Muscle of arm (tissue), 12 donors: ENCODE measurements around the gene ESR2. TPM values are rescaled to one million over a fixed set of nuclear protein-coding genes. Genes with fewer than 3 reads are reported as not detected.
A peak's percentile ranks its signal among the peaks of the same experiment; 100 is the strongest.
"Not testable (repeated sequence)": the region's sequence is repeated elsewhere in the genome, so short reads cannot be mapped to it uniquely, and the experiment has no call there.

ENCODE experiments used
- DNase-seq: peaks from one replicate; pipeline ENCODE4 v3.0.0-alpha.2; 2013
- polyA plus RNA-seq, 12 donors: library from polyadenylated mRNA; unstranded; fragments of 120-200 nt; gene quantifications; one replicate each; pipeline ENCODE4 v1.2.1, GENCODE V29; 2013; ENCODE audit not compliant: insufficient read length in 12 of 12

The ESR2 gene
- polyA plus RNA-seq, 12 donors: 0.20 to 1.2 (median 0.41) TPM; not detected in 2

DNA sequence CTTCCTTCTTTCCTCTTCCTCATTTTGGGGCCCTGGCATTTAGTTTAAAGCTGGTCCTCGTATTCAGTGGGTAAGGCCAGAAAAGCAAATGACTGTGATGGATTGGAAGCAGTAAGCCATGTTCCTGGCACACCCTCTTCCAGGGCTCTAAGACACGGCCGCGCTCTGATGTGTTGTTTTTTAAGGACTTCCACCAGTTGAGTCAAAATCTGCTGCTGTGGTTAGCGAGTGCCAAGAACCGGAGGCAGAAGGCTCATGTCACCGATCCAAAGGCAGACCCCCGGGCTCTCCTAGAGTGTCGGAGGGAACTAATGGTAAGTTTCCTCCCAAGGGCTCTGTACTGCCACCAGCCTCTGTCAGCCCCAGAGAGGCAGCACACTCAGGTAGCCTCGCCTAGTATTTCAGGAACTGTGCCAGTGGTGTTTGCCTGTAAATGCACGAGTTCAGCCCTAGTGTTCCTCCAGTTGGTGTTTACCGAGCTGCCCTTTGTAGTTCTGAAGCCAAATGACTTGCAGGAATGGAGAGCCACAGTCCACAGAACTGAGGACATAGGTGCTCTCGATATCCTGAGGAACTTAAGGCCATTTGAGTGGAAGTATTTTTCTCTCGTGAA, 72.7 kb downstream of the ESR2 start:
- no peak for DNase-seq

DNA sequence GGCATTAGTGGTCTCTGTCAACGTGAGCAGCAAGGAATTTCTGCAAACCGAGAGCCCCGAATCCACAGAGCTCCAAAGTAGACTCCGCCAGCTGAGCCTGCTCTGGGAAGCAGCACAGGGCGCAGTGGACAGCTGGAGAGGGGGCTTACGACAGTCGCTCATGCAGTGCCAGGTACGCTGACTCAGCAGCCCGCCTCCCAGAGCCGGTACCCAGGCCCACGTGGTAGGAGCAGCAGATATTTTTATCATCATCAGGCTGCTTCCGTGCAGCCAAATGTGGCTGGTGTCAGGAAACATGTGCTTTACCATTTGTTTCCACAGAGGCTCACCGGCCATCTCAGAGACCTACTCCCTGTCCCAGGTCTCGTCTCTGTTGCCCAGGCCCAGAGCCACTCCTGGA, 73.7 kb downstream of the ESR2 start:
- peak; percentile 25 for DNase-seq

DNA sequence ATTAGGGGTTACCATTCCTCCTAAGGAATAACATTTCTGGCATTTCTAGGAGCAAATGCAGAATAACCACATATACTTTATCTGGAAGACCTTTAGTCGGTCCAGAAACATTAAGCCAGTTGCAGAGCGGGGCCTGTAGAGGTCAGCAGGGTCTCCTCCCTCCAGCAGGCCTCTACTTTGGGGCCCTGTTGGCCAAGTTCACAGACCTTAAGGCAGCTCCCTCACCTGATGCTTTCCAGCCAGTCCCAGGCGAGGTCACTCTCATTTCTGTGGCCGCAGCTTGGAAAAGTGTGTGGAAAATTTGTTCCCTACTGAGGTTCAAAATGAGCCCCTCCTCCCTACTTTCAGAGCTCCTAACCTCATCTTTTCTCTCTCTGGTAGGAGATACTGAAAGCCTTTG, 74.1 kb downstream of the ESR2 start:
- DNase-seq: peak; percentile 12

DNA sequence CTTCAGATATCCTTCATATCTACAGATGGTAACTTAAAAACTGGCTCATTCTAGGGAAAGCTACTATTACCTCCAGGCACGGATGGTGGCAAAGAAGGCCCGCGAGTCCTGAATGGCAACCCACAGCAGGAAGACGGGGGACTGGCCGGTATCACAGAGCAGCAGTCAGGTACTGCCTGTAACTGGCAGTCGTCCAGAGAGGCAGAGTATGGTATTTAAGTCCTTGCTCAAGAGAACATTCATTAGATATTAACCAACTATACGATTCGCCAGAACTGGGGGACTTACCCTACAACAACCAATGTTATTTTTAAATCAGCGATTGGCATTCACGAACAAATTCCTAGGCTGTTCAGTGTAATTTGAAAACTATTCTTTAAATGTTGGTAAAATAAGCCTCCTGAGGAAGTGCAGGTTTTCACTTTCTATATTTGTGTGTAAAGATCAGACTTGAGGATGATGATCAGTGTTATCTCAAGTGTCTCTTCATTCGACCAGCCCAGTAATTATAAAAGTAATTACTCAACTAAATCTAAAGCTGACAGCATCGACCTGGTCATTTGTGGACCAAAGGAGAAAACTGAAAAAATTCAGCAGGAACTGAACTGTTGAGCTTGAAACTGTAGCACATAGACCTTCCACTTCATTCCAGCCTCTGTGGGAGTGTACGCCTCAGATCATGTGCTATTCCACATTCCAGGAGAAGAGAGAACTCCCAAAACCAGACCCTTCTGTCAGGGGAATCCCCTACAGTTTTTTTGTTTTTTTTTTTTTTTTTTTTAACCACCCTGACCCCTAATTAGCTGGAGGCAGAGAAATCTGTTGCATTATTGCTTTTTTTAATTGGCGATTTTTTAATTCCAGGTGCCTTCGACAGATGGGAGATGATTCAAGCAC, 75.6 kb downstream of the ESR2 start:
- DNase-seq: no peak

DNA sequence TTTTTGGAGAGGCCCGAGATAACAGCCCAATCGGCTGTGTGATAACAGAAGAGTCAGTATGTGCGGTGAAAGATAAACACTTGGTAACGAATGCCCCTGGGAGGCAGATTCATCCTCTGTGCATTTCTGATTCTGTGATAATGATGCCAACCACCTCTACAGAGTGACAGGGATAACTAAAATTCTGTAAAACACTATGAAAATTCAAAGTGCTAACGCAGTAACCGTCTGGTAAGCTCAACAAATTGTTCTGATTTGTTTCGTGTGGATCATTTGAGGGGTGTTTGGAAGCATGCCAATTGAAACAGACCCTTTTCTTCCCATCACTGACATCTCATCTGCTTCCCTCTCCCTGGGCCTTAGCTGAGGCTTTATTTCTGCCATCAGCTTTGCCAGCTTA, 76.3 kb downstream of the ESR2 start:
- DNase-seq: no peak

DNA sequence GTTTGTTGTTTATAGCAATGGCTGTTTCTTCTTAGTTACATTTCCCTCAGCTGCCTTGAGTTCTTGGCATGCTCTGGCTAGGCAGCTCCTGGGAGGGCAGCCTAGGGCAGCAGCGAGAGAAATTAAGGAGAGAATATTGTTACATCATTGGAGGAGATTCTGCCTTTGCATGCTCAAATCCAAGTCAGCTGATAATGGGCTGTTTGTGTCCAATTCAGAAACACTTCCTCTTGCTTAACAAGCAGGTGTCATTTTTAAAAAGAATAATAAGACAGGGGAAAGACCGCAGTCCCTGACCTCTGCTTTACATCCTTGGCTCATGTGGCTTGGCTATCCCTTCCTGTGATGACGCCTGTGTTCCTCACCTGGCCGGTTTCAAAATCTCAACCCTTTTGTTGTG, 76.9 kb downstream of the ESR2 start:
- DNase-seq: no peak

DNA sequence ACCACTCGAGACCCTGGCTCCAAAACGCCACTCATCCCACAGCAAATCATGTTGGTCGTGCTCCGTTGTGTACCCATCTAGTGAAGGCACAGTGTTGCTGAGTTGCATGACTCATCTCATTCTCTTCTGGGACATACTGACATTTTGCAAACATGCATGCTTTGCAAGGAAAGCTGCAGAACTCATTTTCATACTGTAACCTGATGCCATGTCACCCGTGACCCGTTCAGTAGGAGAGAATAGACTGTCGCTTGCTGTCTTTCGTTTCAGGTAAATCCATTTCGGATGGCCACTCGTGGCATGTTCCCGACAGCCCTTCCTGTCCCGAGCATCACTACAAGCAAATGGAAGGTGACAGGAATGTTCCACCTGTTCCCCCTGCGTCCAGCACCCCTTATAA, 78.2 kb downstream of the ESR2 start:
- no peak for DNase-seq

DNA sequence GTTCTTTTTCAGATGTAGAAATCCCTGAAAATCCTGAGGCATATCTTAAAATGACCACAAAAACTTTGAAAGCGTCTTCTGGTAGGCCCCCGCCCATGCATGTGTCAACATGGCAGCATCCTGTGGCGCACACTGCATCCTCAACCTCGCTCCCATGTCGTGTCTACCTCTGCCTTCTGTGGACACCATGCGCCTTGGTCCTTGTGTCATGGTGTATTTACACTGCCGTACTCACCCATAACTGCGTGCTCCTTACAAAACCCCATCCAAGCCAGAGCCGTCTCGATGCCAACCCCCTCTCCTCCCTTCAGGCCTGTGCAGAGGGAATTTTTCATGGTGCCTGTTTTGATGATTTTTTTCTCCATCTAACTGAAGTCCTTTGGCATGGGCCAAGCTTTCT, 78.9 kb downstream of the ESR2 start:
- DNase-seq: no peak

DNA sequence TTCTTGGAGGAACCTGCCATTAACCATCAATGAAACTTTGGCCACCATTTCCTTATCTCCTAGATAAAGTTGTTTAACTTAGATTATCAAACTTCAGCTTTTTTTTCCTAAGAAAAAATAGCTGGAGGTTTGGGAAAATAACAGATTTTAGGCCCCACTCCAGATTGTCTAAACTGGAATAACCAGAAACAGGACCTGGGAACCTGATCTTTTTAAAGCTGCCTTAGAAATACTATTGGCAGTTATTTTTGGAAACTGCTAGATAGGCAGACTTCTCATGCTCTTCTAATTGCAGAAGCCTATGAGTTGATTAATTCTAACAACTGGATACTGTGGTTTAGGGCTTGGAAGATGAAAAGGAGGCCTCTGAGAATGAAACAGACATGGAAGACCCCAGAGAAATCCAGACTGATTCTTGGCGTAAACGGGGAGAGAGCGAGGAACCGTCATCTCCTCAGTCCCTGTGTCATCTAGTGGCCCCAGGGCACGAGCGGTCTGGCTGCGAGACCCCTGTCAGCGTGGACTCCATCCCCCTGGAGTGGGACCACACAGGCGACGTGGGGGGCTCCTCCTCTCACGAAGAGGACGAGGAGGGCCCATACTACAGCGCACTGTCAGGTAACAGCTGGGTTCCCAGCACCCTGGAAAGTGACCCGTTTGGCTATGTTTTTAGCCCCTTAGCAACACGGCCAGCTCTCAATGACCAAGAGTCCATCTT, 80.2 kb downstream of the ESR2 start:
- no peak for DNase-seq

DNA sequence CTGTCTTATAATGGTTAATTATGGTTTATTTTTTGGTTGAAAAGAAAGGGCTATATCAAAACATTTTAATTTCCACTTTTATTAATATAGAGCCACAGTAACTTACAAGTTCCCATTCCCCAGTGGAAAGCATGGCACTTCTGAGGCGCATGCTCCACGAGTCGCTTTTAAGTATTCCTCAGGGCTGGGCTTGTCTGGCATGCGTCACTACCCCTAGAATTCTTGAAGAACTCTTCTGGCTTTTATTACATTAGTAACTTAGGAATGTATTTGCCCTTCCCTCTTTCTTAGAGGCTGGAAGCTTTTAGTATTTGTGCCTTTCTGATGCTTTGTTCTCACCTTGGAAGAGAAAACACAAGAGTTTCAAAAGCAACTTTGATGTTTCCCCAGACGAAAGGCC, 81.1 kb downstream of the ESR2 start:
- no peak for DNase-seq

DNA sequence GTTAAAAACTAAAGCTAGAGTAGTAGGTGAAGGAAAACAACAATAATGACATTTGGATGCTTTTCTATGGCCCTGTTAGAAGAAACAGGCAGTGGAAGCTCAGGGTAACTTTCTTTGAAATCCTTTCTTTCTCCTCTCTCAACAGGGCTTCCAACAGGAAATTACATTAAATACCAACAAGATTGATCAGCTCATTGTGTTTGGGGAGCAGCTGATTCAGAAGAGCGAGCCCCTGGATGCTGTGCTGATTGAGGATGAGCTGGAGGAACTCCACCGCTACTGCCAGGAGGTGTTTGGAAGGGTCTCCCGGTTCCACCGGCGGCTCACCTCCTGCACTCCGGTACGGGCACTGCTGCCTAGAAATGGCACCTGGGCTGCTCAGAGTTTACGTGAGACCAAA, 81.5 kb downstream of the ESR2 start:
- DNase-seq: no peak

DNA sequence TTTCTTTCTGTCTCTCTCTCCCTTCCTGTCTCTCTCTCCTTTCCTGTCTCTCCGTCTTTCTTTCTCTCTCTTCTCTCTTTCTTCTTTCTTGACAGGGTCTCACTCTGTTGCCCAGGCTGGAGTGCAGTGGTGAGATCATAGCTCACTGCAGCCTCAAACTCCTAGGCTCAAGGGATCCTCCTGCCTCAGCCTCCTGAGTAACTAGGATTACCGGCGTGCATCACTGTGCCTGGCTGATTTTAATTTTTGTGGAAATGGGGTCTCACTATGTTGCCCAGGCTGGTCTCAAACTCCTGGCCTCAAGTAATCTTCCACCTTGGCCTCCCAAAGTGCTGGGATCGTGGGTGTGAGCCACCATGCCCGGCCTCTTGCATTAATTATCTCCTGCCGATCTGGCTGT, 83.3 kb downstream of the ESR2 start:
- not testable (repeated sequence) for DNase-seq

DNA sequence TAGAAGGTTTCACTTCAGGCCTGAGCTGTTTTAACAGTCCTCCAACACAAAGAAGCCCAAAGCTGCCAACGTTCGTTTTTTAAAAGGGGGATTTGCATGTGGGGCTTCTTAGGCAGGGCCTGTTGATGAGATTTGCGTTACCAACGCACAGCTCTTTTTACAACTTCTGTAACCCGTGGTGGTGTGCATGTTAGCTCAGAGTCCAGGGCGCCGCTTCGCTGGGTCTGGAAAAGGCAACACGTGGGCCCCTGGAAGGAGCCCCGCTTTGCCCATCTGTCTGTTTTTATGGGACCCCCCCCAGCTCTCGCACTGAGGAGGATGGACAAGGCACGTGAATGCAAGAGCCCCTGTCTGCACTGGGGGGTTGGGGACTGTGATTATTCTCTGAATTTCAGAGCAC, 84.0 kb downstream of the ESR2 start:
- no peak for DNase-seq

DNA sequence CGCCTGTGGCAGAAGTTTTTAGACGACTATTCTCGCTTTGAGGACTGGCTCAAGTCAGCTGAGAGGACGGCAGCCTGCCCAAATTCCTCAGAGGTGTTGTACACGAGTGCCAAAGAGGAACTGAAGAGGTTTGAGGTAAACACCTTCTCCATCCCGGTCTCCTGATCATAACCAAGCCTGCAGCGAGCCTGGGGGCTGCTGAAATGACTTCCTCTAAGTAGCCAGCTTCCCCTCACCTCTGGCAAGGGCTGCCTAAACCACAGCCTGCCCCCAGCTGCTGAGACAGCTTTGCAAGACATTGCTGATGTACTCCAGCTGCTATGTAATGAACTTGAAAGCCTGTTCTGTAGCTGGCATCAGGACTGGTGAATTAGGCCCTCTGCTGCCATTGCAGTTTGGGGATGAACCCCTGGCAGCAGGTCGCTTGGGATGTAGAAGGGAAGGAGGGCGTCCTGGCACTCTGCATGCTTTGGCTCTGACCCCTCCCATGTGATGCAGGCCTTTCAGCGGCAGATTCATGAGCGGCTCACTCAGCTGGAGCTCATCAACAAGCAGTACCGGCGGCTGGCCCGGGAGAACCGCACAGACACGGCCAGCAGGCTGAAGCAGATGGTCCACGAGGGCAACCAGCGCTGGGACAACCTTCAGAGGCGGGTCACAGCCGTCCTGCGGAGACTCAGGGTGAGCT, 84.6 kb downstream of the ESR2 start:
- peak; percentile 14 for DNase-seq

DNA sequence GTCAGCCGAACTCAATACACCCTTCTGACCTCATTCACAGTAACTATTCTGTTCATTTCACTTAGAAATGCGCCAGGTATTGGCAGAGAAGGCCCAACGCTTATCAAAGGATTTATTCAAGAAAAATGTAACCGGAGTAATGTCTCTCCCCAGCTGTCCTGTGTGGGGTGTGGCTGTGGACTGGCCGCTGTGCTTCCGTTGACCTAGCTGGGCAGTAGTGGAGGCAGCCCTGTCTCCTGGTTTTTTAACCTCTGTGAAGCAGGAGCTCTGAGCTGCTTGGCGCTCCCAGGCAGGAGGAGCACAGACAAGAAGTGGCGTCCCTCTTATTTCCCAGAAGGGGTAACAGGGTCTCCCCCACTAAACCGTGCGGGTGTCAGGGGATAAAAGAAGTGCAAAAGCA, 85.2 kb downstream of the ESR2 start:
- no peak for DNase-seq

DNA sequence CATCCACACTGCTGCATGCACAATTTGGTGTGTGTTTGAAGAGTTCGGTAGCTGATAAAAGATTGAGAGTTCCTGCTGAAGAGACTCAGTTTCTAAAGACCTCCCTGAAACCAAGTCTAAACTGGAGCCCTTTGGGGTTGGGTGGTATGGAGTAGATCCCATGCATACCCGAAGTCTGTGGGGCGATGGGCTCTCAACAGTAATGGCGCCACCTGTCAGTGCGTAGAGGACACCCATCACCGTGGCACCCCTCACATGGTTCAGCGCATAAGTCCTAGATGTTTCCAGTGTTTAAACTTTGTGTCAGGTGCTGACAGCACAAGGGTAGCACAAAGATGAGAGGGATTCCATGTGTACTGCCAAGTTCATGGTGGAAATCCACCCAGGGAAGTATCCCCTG, 85.9 kb downstream of the ESR2 start:
- DNase-seq: no peak

DNA sequence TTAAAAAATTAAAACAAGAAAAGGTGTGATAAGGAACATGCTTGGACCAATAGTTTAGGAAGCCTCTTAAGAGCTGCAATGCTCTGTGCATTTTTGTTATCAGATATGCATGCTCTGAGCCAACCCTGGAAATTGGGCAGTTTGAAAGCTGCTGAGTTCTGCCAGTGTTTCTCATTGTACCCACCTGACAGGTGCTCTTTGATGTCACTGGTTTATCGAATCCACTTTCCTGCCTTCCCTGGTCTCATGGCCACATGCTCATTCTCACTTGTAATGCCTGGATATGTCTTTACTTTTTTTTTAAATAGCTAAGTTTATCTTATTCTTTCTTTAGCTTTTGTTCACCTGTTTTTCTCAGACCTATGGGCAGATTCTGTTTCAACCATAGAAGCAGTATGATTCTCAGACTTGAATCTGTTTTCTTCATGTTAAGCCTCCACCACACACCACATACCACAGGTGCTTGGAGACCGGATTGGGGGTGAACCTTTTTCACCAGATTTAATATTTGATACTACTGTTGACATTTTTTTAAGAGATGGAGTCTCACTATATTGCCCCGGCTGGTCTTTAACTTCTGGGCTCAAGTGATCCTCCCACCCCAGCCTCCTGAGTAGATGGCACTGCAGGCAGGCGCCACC, 90.7 kb downstream of the ESR2 start:
- DNase-seq: no peak

DNA sequence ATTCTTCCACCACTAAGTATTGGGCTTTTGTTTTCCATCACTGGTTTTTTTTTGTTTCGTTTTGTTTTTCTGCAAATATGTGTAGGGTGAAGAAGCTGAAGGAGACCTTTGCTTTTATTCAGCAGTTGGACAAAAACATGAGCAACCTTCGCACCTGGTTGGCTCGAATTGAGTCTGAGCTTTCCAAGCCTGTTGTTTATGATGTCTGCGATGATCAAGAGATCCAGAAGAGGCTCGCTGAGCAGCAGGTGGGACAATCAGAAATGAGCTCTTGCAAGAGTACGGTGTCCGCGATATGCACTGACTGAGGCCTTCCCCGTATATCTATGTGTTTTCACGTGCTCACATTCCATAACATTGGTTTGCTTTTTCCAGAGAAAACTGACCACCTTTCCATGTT, 91.5 kb downstream of the ESR2 start:
- no peak for DNase-seq

DNA sequence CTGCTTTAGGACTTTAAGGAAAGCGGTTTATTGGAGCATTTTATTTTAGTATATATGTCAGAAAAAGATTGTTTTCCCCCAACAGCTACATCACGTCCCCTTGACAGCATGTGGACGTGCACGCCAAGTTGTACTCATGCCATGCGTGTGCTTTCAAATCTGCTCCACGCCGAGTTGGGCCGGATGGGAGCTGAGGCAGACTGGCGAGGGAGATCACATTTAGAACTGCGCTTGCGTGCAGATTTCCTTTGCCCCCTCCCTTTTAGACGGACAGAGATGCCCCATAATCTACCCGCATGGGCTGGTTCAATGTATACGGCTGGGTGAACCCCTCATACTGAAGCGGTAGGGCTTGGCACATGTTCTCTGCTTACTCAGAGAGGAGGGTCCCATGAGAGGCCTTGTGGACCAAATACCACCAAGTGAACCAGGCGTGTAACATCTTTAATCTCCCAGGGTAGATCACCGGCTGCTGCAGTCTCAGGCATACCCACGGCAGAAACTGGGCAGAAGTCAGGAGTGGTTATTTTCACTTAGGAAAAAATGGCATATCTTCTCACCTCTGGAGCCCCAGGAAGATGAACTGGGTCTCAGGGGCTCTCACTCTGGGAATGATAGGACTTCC, 92.1 kb downstream of the ESR2 start:
- DNase-seq: no peak

DNA sequence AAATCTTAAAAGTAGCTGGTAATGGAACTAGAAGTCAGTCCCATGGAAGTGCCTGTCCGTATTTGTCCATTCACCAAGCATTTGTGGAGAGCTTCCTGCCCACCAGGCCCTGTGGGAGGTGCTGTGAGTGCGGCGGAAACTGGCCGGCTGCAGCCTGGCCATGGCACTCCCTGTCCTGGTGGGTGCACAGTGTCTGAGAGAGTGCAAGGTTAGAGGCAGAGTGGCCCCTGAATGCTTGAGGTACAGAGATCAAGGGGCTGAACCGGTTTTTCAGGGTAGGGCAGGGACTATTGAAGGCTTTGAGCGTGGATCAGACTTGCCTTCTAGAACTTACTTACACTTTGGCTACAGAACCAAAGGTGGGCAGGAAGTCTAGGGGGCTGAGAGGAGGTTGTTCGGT, 92.9 kb downstream of the ESR2 start:
- DNase-seq: no peak

DNA sequence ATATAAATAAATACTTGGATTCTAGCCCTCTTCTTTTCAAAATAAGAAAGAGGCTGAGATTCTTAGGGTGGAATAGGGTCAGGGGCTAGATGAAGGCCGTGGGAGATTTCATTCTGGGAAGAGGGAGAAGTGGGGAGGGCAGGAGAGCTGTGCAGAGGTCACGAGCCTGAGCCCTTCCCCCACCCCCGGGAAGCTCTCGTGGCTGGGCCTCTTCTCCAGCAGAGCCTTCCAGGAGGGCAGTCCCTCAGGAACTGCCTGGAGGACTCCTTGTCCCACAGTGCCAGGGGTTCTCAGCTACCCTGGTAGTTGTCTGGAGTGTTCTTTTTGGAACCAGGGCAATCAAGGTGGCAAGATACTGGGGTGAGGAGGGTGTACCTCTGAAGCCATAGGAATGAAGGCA, 94.0 kb downstream of the ESR2 start:
- DNase-seq: no peak
